Endothelial cell of umbilical vein (primary cell): ENCODE results near the gene PSD2. TPM values are rescaled to one million over a fixed set of nuclear protein-coding genes. Genes with fewer than 3 reads are reported as not detected.

Source experiments
- BruUV-seq: library from RNA; stranded (reverse); fragments of 400-500 nt; replicated peaks from 2 replicates; lab custom pipeline; 2021; lab: Mats Ljungman, UMichigan
- CTCF ChIA-PET: fragments of 300-600, 350-600 bp; sonication (Branson Sonifier 250); formaldehyde crosslinking; loops from one replicate; lab custom pipeline; 2021; ENCODE audit warnings: antibody characterized with exemption, inconsistent platforms; lab: Charles Lee
- POLR2A ChIA-PET: fragments of 300-600, 350-600 bp; sonication (Branson Sonifier 250); formaldehyde crosslinking; loops from one replicate; lab custom pipeline; 2021; ENCODE audit warnings: antibody characterized with exemption, inconsistent platforms; lab: Charles Lee
- DNase-seq: peaks from one replicate; pipeline ENCODE4 v3.0.0-alpha.2; 2011; ENCODE audit warnings: low read depth, low spot score
- FAIRE-seq: peaks from 2 replicates; lab custom pipeline; 2011; peaks lifted over from hg19 to GRCh38; lab: Jason Lieb, UNC
- H2AFZ ChIP-seq: 2 replicates; pipeline ENCODE4 v1.6.0; 2012; ENCODE audit warnings: low read depth, low read length, control low read depth, inconsistent platforms
- H3K27ac ChIP-seq: 2 replicates; pipeline ENCODE4 v1.5.1; 2011; ENCODE audit warnings: low read depth, mild to moderate bottlenecking, control low read depth, low read length, moderate library complexity; ENCODE audit not compliant: insufficient read depth
- H3K27me3 ChIP-seq, 2 experiments: 2 replicates each; pipeline versions ENCODE4 v1.6.0 to v1.6.1; 2011; ENCODE audit warnings: low read length in 2 of 2, mixed read lengths in 1 of 2; ENCODE audit not compliant: control insufficient read depth in 2 of 2, insufficient read depth in 2 of 2
- H3K36me3 ChIP-seq, 2 experiments: 2 replicates in 1 of 2; 3 replicates in 1 of 2; pipeline ENCODE4 v1.5.1; 2011; ENCODE audit warnings: low read length in 2 of 2, mild to moderate bottlenecking in 1 of 2, moderate library complexity in 1 of 2; ENCODE audit not compliant: control insufficient read depth in 2 of 2, insufficient read depth in 2 of 2; ENCODE audit errors: extremely low read depth in 1 of 2
- H3K4me1 ChIP-seq: 3 replicates; pipeline ENCODE4 v1.5.1; 2011; ENCODE audit warnings: mild to moderate bottlenecking, low read length; ENCODE audit not compliant: control insufficient read depth, insufficient read depth; ENCODE audit errors: extremely low read depth
- H3K4me2 ChIP-seq: 2 replicates; pipeline ENCODE4 v1.6.1; 2011; ENCODE audit warnings: low read length, control low read depth, mixed read lengths; ENCODE audit not compliant: insufficient read depth
- H3K4me3 ChIP-seq, 3 experiments: fragments of 200-600 bp in 1 of 3; sonication (generic), shearing (Covaris generic) in 1 of 3; replicated peaks in 1 of 3; 2 replicates each; pipeline ENCODE4 v1.5.1; 2011 to 2016; ENCODE audit warnings: control low read depth in 3 of 3, low read length in 3 of 3, mild to moderate bottlenecking in 2 of 3, inconsistent platforms in 1 of 3, low read depth in 1 of 3, moderate library complexity in 1 of 3; ENCODE audit not compliant: insufficient read depth in 1 of 3
- H3K79me2 ChIP-seq: 2 replicates; pipeline ENCODE4 v1.6.0; 2012; ENCODE audit warnings: low read length, inconsistent platforms; ENCODE audit not compliant: control insufficient read depth, insufficient read depth
- H3K9ac ChIP-seq: replicated peaks from 2 replicates; pipeline ENCODE3; 2011; ENCODE audit warnings: low read length, control low read depth; ENCODE audit not compliant: insufficient read depth; ENCODE audit errors: extremely low read depth
- H3K9me1 ChIP-seq: replicated peaks from 3 replicates; pipeline ENCODE4 v1.6.0; 2011; ENCODE audit warnings: mild to moderate bottlenecking, low read length; ENCODE audit not compliant: control insufficient read depth, insufficient read depth; ENCODE audit errors: extremely low read depth
- H3K9me3 ChIP-seq: replicated peaks from 2 replicates; pipeline ENCODE4 v1.5.1; 2012; ENCODE audit warnings: low read length, inconsistent platforms; ENCODE audit not compliant: control insufficient read depth, insufficient read depth
- H4K20me1 ChIP-seq: replicated peaks from 2 replicates; pipeline ENCODE3; 2011; ENCODE audit warnings: mild to moderate bottlenecking, low read length; ENCODE audit not compliant: control insufficient read depth, insufficient read depth; ENCODE audit errors: extremely low read depth
- EZH2 ChIP-seq: IDR thresholded peaks from 2 replicates; pipeline ENCODE4 v1.6.1; 2012; ENCODE audit warnings: borderline replicate concordance, low read depth, mild to moderate bottlenecking, moderate library complexity, low read length, inconsistent platforms; ENCODE audit not compliant: severe bottlenecking
- FOS ChIP-seq: IDR thresholded peaks from 2 replicates; pipeline ENCODE4 v1.6.1; 2011; ENCODE audit warnings: mild to moderate bottlenecking, low read length, moderate library complexity, borderline replicate concordance; ENCODE audit not compliant: insufficient read depth
- GATA2 ChIP-seq: IDR thresholded peaks from 2 replicates; pipeline ENCODE4 v1.7.0; 2011; ENCODE audit warnings: low read depth, mild to moderate bottlenecking, moderate library complexity, mixed read lengths, low read length; ENCODE audit not compliant: insufficient read length, insufficient read depth
- JUN ChIP-seq: IDR thresholded peaks from 2 replicates; pipeline ENCODE4 v1.6.1; 2011; ENCODE audit warnings: borderline replicate concordance, low read depth; ENCODE audit not compliant: insufficient read length, insufficient read depth
- MYC ChIP-seq: IDR thresholded peaks from one replicate; pipeline ENCODE4 v1.6.1; 2011; ENCODE audit warnings: mild to moderate bottlenecking, low read depth, low read length
- POLR2A ChIP-seq: IDR thresholded peaks from 2 replicates; pipeline ENCODE4 v1.6.1; 2012; ENCODE audit warnings: low read depth, mild to moderate bottlenecking, control low read depth, low read length
- POLR2AphosphoS5 ChIP-seq: IDR thresholded peaks from 2 replicates; pipeline ENCODE4 v1.6.1; 2012; ENCODE audit warnings: low read depth, mild to moderate bottlenecking, control low read depth, low read length, moderate library complexity; ENCODE audit not compliant: insufficient read depth
- dilution Hi-C: fragments of 300-500 bp; cut with MboI; formaldehyde crosslinking; loops from one replicate; pipeline ENCODE4 v1.15.0; 2019; ENCODE audit warnings: low sequenced_read_pairs; ENCODE audit not compliant: extremely low pct_ligation_motif_present
- intact Hi-C: fragments of 100-400 bp; cut with micrococcal nuclease; formaldehyde crosslinking; loops from one replicate; pipeline ENCODE4 v1.10.0; 2022
- polyA plus RNA-seq, 4 experiments: library from polyadenylated mRNA; depleted of rRNA in 3 of 4; stranded (reverse) in 3 of 4; unstranded in 1 of 4; fragments of >200 nt; gene quantifications; 2 replicates each; pipeline versions ENCODE4 v1.2.1 to v1.2.3, GENCODE V29; 2011 to 2012; ENCODE audit warnings: missing spikeins in 1 of 4
- total RNA-seq: library from RNA; stranded (reverse); gene quantifications from 2 replicates; pipeline ENCODE4 v1.2.3, GENCODE V29; 2021
- TF ChIP-seq, protein P1 (sequence below): IDR thresholded peaks from 2 replicates; pipeline ENCODE4 v1.6.1; 2011; ENCODE audit not compliant: insufficient read depth, insufficient read length
- TF ChIP-seq, protein P2 (sequence below), 2 donors: IDR thresholded peaks; 1 replicate in 1 of 2; 2 replicates in 1 of 2; pipeline ENCODE4 v1.5.1; 2011; ENCODE audit warnings: low read length in 2 of 2, mild to moderate bottlenecking in 2 of 2, moderate library complexity in 2 of 2, control low read depth in 1 of 2, inconsistent platforms in 1 of 2, low read depth in 1 of 2; ENCODE audit not compliant: insufficient read depth in 1 of 2; ENCODE audit errors: extremely low read depth in 1 of 2

The PSD2 gene
- total and polyA plus RNA-seq, 2 donors (not counting 3 experiments of a cell fraction or from before 2014, with no cell fraction given), result not detected

DNA sequence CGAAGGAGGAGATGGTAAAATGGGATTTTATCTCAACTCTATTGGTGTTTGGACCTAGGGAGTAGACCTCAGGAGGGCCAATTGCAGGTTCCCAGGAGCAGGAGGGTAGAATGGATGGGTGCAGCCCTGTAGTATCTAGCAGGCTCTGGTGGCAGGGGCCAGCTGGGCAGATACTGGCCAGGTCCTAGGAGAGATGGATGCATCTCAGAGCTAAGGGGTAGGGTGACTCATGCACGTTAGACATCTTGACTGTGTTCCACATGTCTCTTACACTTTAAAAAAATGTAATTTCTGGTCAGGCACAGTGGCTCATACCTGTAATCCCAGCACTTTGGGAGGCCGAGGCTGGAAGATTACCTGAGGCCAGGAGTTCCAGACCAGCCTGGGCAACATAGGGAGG is 22.4 kb downstream of the PSD2 start:
- dilution Hi-C loops, result no loop called here

DNA sequence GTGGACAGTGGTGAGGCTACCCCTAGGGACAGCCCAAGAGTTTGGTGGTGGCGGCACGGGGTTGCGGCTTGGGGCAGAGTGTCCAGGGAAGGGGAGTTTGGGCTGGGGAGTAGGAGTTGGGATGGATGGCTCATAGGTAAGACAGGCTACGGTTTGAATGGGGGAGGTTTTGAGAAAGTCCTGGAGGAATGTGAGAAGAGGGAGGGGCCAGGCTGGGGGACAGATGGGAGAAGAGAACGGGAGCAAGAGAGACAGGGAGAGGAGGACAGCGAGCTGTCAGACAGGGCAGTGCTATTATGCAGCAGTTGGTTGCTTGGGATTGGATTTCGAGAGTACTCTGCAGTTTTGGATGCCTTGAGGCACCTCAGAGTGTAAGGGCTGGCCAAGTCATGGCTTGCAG is 24.5 kb downstream of the PSD2 start:
- CTCF ChIA-PET, result no interaction called here
- no peaks in the 10 kb centered on the region for H3K27me3 ChIP-seq
- H3K4me2 ChIP-seq, result no peak overlapping the region
- FAIRE-seq (no peak), DNase-seq (no peak)
- H4K20me1 ChIP-seq, result no peaks in the 10 kb centered on the region
- no peaks in the 10 kb centered on the region for H3K9me3 ChIP-seq
- no peak overlapping the region for H3K9ac ChIP-seq
- H3K79me2 ChIP-seq, result no peaks in the 10 kb centered on the region
- BruUV-seq, result no TSS peak
- POLR2A ChIA-PET, result no interaction called here
- no peaks in the 10 kb centered on the region for H3K36me3 ChIP-seq
- TF ChIP-seq POLR2AphosphoS5 (no peak), GATA2 (no peak), JUN (no peak), EZH2 (no peak), MYC (no peak), POLR2A (no peak), FOS (no peak)
- TF ChIP-seq, protein P1, sequence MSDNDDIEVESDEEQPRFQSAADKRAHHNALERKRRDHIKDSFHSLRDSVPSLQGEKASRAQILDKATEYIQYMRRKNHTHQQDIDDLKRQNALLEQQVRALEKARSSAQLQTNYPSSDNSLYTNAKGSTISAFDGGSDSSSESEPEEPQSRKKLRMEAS, result no peak
- TF ChIP-seq, protein P2, sequence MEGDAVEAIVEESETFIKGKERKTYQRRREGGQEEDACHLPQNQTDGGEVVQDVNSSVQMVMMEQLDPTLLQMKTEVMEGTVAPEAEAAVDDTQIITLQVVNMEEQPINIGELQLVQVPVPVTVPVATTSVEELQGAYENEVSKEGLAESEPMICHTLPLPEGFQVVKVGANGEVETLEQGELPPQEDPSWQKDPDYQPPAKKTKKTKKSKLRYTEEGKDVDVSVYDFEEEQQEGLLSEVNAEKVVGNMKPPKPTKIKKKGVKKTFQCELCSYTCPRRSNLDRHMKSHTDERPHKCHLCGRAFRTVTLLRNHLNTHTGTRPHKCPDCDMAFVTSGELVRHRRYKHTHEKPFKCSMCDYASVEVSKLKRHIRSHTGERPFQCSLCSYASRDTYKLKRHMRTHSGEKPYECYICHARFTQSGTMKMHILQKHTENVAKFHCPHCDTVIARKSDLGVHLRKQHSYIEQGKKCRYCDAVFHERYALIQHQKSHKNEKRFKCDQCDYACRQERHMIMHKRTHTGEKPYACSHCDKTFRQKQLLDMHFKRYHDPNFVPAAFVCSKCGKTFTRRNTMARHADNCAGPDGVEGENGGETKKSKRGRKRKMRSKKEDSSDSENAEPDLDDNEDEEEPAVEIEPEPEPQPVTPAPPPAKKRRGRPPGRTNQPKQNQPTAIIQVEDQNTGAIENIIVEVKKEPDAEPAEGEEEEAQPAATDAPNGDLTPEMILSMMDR (IDR thresholded peaks at IDR 0.05; ENCODE audit: extremely low read depth in 1 of 2, insufficient read depth in 1 of 2, low read depth in 1 of 2, low read length in 2 of 2), result no peak
- no peaks in the 10 kb centered on the region for H3K9me1 ChIP-seq
- no peak overlapping the region for H2AFZ ChIP-seq
- dilution Hi-C loops (no loop called here), intact Hi-C loops (no loop called here)
- H3K4me1 ChIP-seq, result no peaks in the 10 kb centered on the region
- no peak overlapping the region for H3K27ac ChIP-seq
- H3K4me3 ChIP-seq, result no peak overlapping the region

More for the DNA sequence above, 22.4 kb downstream of the PSD2 start:
- intact Hi-C loops, result no loop called here
- no peak overlapping the region for H3K4me2 ChIP-seq
- H3K4me1 ChIP-seq, result no peaks in the 10 kb centered on the region
- TF ChIP-seq FOS, result no peak
- TF ChIP-seq, protein P2 (IDR thresholded peaks at IDR 0.05; ENCODE audit: extremely low read depth in 1 of 2, insufficient read depth in 1 of 2, low read depth in 1 of 2, low read length in 2 of 2), result no peak
- TF ChIP-seq EZH2, result no peak
- TF ChIP-seq POLR2AphosphoS5, result no peak
- no peak for TF ChIP-seq MYC
- CTCF ChIA-PET, result no interaction called here
- no peak overlapping the region for H2AFZ ChIP-seq
- BruUV-seq, result no TSS peak
- no peaks in the 10 kb centered on the region for H3K9me3 ChIP-seq
- H3K4me3 ChIP-seq, result no peak overlapping the region
- no peaks in the 10 kb centered on the region for H3K9me1 ChIP-seq
- no peak for FAIRE-seq
- H3K9ac ChIP-seq, result no peak overlapping the region
- H3K27ac ChIP-seq, result no peak overlapping the region
- H3K36me3 ChIP-seq, result no peaks in the 10 kb centered on the region
- no peaks in the 10 kb centered on the region for H4K20me1 ChIP-seq
- no peak for DNase-seq
- POLR2A ChIA-PET, result no interaction called here
- H3K27me3 ChIP-seq, result no peaks in the 10 kb centered on the region
- H3K79me2 ChIP-seq, result no peaks in the 10 kb centered on the region
